ENCODE measurements around the gene CEP76.
"Not testable (repeated sequence)": the region's sequence is repeated elsewhere in the genome, so short reads cannot be mapped to it uniquely, and the experiment has no call there.

Gene CEP76

GRCh38 chr18:12701161-12701560 lies 1.4 kb downstream of the CEP76 start:
- DNase-seq, result no peak

- DNase-seq, result no peak
Measured at GRCh38 chr18:12699747-12700146, 2.8 kb downstream of the CEP76 start.

- no peak for DNase-seq
Measured at GRCh38 chr18:12694032-12694431, 8.5 kb downstream of the CEP76 start.

- DNase-seq, result no peak
Measured at GRCh38 chr18:12692206-12692605, 10.3 kb downstream of the CEP76 start.

- no peak for DNase-seq
Measured at GRCh38 chr18:12689256-12689850, 13.2 kb downstream of the CEP76 start.

DNA sequence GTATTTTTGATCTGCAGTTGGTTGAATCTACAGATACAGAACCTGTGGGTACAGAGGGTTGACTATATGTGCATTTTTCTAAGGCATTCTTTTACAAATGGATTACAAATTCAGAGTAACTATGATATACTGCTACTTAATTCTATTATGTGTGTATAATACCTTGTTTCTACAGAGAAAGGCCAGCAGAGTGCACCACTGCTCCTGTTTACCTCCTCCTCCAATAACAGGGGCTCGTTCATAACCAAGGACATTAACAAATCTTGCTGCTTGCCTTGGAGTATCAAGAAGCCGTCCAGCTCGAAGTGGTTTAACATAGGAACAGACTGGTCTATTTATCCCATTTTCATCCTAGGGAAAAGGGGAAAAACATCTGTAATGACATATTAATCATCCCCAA lies 16.4 kb downstream of the CEP76 start:
- no peak for DNase-seq

DNA sequence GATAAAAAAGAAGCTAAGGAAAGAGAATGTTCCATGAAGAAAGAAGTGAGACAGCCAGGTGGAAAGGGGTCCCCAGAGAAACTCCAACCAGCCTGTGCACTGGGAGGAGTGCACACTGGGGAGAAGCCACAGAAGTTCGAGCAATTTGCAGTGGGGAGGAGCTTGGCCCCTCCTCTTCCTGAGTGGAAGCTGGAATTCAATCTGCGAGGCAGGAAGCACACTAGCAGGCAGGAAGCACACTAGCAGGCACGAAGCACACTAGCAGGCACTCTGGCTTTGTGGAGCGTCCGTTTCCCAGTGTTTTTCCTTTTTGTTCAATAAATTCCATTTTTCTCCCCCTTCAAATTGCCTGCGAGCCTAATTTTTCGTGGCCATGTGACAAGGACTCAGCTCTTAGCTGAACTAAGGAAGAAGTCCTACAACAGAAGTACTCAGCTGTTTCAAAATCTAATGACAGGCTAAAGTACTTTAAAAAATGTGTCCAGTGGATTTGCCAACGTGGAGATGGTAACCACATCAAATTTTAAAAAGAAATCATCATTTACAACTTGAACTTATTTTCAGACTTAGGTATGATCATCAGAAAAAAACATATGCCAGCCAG lies 23.2 kb downstream of the CEP76 start:
- DNase-seq, result no peak

DNA sequence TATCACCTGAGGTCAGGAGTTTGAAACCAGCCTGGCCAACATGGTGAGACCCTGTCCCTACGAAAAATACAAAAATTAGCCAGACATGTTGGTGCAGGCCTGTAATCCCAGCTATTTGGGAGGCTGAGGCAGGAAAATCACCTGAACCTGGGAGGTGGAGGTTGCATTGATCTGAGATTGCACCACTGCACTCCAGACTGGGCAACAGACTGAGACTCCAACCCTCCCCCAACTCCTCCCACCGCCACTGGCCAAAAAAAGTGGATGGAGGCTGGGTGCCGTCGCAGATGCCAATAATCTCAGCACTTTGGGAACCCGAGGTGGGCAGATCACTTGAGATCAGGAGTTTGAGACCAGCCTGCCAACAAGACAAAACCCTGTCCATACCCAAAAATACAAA lies 34.5 kb downstream of the CEP76 start:
- DNase-seq, result no peak

DNA sequence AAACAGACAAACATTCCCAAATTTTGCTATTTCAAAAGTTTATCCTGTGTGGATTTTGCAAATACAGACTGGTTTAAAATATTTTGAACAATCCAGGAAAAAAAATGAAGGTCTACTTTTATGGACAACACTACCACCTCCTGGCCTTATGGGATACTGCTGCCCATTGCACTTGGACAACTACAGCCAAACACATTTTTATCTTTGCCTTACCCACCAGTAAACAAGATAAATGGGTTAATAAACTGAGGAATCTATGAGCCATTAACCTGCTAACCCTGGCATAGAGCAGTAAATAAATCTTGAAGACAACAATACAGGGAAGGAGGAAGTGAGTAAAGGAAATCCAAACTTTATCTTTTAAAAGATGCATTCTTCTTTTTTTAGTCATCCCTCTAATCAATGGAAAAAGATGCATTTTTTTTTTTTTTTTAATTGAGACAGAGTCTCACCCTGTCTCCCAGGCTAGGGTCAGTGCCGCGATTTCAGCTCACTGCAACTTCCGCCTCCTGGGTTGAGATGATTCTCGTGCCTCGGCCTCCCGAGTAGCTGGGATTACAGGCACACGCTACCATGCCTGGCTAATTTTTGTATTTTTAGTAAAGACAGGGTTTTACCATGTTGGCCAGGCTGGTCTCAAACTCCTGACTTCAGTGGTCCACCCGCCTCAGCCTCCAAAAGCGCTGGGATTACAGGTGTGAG lies 42.5 kb downstream of the CEP76 start:
- peak; percentile 90 for DNase-seq

GRCh38 chr18:12658426-12659138 lies 43.9 kb downstream of the CEP76 start:
- DNase-seq, result no peak

- DNase-seq, result peak; percentile 89
Measured at GRCh38 chr18:12657684-12658425, 44.7 kb downstream of the CEP76 start, which contains the start of gene SPIRE1. Gene SPIRE1, minus strand, starts transcription at chr18:12658107. Its CDS starts 241 bp downstream, at chr18:12657866.

DNA sequence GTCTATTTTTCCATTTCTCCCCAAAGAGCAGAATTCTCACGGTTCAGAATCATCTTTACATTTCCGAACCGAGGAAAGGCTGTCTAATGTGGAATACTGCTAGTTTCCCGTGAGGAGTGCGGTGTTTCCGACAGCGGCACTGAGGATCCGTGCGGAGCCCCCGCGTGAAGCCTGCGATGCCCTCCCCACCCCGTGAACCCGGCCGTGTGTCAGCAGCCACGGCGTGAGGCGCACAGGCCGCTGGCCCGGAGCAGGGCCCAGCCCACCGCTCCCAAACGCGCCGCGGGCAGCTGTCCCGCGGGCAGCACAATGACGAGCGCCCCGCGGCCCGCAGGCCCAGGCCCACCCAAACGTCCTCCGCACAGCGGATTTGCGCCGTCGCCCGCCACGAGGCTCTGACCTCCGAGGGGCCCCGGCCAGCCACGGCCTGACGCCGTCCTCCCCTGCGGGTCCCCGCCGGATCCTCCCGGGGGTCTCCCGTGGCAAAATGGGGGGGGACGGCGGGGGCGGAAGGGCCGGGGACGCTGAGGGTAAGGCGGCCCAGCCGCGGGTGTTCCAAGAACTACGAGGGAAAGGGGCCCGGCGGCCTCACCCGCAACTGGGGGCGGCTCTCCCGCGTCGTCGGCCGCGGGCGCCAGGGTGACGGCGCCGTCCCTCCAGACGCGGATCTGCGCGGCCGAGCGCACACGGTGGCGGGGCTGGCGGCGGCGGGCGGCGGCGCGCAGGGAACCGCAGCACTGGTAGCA lies 45.4 kb downstream of the CEP76 start:
- peak; percentile 83 for DNase-seq

- peak; percentile 78 for DNase-seq
Measured at GRCh38 chr18:12656605-12656937, 46.0 kb downstream of the CEP76 start.

DNA sequence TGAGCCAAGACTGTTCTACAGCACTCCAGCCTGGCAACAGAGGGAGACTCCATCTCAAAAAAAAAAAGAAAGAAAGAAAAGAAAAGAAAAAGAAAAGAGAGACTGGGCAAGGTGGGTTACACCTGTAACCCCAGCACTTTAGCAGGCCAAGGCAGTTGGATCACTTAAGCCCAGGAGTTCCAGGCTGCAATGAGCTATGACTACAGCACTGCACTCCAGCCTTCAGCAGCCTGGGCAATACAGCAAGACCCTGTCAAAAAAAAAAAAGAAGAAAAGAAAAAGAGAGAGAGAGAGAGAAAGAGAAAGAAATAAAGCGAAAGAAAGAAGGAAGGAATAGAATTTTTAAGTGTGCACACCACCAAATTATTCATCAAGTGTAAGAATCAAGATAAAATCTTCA lies 47.6 kb downstream of the CEP76 start:
- DNase-seq, result no peak

GRCh38 chr18:12652861-12653401 lies 49.6 kb downstream of the CEP76 start:
- DNase-seq, result no peak

DNA sequence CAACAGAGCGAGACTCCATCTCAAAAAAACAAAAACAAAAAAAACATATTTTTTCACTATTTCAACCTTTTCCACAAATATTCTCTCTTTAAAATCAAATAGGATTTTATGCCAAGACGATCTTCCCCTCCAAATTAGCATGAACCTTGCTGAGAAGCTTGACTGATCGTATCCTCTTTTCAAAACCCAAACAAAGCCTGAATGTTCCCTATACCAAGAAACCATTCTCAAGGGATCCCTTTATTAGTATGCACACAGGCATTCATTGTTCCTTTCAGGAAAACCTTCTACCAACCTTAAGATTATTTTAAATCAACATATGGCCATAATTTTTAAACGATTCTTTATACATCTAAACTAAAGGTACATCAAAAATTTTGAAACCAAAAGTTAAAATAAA lies 50.9 kb downstream of the CEP76 start:
- DNase-seq, result no peak

DNA sequence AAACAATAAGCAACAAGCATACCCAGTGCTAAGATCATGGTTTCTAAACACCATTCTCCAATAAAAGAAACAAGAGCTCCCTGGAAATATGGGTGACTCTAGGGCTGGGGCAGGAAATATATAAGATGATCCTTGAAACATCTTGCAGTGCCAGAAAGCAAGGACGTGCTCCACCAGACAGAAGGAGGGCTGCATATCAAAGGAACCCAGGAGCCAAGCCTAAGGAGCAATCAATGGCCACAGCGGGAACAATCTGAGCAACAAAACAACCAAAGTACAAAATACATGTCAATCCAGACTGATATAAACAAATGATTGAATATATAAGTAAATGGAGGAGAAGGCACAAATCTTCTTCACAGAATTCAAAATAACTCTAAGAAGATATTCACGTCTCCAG lies 54.8 kb downstream of the CEP76 start:
- DNase-seq, result no peak

DNA sequence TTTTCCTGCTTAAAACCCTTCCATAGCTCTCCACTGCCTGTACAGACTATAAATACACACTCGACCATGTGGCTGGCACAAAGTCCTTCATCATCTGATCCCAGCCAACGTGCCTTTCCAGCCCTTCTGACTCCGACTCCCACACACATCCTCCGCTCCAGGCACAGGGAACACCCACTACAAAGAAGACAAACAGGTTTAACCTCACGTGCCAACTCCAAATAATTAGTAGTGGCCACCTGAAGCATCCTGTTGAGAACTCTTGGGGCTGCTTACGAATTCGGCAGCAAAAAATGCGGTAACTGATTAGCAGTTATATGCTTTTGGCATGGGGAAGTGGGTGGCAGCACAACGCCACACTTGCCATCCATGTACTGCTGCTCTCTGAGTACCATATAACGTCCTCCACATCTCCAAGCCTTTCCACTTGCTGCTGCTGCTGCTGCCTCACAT lies 56.7 kb downstream of the CEP76 start:
- no peak for DNase-seq

- no peak for DNase-seq
Measured at GRCh38 chr18:12645254-12645653, 57.3 kb downstream of the CEP76 start.

GRCh38 chr18:12643756-12644155 lies 58.8 kb downstream of the CEP76 start:
- DNase-seq, result not testable (repeated sequence)

DNA sequence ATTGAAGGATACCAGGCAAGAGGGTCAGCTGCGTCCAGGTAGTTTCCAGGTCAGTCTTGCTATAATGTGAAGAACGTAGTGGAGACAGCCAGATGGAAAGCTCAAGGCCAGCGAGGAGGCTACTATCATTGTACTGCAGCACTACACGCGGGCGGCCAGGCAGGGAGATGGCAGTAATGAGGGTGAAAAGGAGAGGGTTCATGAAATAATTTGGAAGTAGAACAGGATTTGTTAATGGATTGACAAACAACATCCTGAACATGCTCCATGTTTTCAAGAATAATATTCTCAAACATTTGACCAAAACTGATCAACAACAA lies 61.7 kb downstream of the CEP76 start:
- no peak for DNase-seq

Measured in eye (tissue), 1 donor.